GM18951 (cell line): ENCODE measurements around the gene PGM2L1.

ENCODE experiments used
- POLR2A ChIP-seq: IDR thresholded peaks from 4 replicates; pipeline ENCODE4 v1.6.1; 2011; ENCODE audit warnings: mild to moderate bottlenecking; ENCODE audit not compliant: insufficient read length, insufficient read depth; ENCODE audit errors: extremely low read depth
- in situ Hi-C: fragments of 300-500 bp; cut with MboI; formaldehyde crosslinking; loops from one replicate; pipeline ENCODE4 v1.12.0; 2022; ENCODE audit warnings: low sequenced_read_pairs, mixed read lengths, inconsistent platforms; ENCODE audit not compliant: unreplicated experiment

The PGM2L1 gene

DNA sequence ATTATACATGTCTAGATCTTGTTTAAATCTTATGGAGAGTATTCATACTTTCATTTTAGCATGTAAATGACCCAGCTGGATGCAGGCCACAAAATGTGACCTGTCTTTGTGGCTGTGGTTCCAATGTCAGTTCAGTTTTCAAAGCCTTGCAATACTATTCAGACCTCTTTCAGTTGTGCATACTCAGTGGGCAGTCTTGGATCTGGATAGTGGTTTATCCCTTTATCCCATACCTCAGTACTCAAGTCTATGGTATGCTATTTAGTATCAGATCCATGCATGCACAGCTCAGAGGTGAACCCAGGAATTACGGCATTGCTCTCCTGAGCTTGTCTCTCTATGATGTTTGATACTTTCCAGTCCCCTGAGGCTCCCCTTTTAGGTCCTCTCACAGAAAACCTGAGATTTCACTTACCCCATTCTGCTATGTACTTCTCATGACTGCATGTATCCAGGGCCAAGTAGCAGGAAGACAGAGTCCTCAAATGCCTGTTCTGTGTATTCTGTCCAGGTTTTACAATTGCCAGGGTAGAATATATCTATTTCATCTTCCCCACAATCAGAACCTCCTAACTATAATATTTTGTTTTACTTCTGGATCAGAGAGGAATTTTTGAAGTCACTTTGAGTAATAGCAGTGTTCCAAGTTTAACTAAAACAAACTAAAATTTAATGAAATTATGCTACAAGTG is 79.8 kb downstream of the PGM2L1 start:
- TF ChIP-seq POLR2A, result no peak
- in situ Hi-C loops, result no loop called here

DNA sequence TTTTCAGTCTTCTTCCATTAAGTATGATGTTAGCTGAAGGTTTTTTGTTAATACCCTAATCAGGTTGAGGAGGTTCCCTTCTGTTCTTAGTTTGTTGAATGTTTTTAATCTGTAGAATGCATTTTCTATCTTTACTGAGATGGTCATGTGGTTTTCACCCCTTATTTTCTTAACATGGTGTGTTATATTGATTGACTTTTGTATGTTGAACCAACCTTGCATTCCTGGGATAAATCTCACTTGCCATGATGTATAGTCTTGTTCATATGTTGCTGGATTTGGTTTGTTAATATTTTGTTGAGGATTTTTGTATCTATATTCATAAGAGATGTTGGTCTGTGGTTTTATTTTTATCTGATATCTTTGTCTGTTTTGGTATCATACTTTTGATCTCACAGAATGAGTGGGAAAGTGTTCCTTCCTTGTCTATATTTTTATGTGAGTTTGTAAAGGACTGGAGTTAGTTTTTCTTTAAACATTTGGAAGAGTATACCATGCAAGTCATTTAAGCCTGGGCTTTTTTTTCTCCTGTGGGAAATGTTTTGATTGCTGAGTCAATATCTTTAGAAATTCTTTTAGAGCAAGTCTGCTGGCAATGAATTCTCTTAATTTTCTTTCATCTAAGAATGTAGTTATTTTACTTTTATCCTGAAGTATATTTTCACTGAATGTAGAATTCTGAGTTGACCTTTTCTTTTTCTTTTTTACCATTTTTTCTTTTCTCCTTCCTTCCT is 81.3 kb downstream of the PGM2L1 start:
- TF ChIP-seq POLR2A, result no peak
- in situ Hi-C loops, result no loop called here

GRCh38 chr11:74312326-74312725 is 85.9 kb downstream of the PGM2L1 start:
- TF ChIP-seq POLR2A, result no peak
- in situ Hi-C loops, result no loop called here

GRCh38 chr11:74311352-74311926 is 86.8 kb downstream of the PGM2L1 start, which contains the start of gene P4HA3:
Gene P4HA3, minus strand, starts transcription at chr11:74311640. Its CDS starts 29 bp downstream, at chr11:74311611.
- TF ChIP-seq POLR2A, result no peak
- in situ Hi-C loops, result no loop called here

DNA sequence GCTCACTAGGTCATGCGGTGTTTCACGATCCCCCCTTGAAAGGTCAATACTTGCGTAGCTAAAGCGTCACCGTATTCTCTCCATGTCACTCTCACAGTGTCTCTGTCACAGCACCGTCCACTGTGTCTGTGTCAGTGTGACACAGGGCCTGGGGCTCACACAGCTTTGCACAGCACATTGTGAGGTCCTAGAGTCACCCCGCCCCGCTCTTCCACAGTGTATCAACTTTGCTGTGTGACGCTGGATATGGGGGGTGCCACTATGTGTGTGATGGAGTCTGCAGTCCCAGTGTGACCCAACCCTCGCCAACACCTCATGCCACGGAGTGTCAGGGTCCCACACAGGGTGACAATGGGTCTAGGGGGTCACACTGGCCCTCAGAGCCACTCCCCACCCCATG is 87.4 kb downstream of the PGM2L1 start:
- no peak for TF ChIP-seq POLR2A
- in situ Hi-C loops, result no loop called here

DNA sequence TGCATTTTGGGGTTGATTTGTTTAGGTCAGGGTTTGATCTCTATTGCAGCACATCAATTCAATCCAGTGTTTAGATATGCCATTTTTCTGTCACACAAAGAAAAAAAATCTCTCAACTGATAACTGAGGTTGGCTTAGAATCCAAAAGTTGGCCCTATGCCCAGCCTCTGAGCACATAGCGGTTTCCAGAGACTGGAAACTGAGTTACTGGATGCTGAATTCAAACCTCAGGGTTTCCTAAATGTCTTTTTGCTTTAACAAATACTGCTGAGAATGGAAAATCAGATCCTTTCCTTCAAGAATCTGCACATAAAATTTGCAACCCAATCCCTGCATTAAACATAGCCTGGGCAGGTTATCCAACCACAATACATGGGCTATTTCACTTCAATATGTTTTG is 90.8 kb downstream of the PGM2L1 start:
- no peak for TF ChIP-seq POLR2A
- in situ Hi-C loops, result no loop called here

DNA sequence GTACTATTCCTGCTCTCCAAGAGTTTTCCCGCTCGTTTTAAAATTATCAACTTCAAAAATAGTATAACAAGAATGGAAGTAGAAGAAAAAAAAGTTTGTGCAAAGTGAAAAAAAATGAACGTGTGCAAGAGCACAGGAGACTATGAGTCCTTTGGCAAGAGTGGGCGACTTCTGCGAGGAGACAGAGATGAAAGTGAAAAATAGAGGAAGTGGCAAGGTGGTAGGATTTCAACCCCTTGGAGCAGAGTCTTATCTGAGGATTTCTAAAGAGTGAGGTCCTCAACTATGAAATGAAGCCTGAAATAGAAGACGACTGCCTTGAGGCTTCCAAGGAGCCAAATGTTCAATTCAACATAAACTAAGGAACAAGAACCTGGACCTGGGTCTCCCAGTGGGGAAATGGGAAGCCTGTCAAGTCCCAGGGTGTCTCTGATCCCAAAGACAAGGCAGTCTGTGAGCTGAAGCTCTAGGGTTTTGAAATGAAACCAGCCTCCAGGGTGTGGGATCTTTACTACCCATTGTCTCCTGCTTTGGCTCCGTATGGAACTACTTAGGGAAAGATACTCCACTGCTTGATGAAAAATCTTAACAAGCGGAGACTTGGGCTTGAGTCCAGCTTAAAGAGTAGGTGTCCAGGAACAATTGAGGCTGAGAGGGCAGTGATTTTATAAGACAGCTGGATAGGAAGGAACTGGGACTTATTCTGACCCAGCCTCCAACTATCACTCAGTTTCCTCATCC is 91.6 kb downstream of the PGM2L1 start:
- no peak for TF ChIP-seq POLR2A
- in situ Hi-C loops, result no loop called here

DNA sequence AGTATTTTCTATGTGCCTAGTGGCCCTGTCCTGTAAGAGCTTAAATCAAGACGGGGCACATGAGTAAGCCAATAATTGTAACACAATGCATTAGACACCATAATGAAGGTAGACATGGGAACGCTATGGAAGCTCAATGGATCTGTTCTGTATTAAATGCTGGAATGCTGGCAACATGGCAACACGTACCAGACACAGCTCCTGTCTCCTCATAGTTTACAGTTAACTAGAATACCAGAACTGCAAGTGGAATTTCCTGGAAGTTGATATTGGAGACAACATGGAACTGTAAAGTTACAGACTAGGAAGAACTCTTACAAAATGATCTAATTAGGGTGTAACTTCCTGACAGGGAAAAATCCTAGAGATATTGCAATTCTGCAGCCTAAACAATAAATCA is 99.2 kb downstream of the PGM2L1 start:
- in situ Hi-C loops, result no loop called here
- no peak for TF ChIP-seq POLR2A

DNA sequence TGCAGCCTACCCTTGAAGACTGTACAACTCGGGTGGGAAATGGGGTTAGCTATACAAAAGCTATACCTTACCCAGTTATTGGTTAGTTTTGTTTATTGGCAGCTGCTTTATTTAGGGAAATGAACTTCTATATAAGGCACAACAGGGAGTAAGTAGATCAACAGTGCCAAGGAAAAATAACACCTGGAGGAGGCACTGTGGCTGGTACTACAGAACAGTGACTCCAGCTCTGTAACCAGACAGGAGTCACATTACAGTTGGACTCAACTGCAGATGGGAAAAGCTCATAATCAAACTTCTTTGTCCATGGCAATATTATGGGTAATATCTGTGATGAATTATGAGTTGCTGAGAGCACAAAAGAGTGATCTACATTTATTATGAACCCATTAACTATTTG is 100.7 kb downstream of the PGM2L1 start:
- TF ChIP-seq POLR2A, result no peak
- in situ Hi-C loops, result no loop called here

GRCh38 chr11:74288911-74289310 is 109.3 kb downstream of the PGM2L1 start:
- in situ Hi-C loops, result no loop called here

DNA sequence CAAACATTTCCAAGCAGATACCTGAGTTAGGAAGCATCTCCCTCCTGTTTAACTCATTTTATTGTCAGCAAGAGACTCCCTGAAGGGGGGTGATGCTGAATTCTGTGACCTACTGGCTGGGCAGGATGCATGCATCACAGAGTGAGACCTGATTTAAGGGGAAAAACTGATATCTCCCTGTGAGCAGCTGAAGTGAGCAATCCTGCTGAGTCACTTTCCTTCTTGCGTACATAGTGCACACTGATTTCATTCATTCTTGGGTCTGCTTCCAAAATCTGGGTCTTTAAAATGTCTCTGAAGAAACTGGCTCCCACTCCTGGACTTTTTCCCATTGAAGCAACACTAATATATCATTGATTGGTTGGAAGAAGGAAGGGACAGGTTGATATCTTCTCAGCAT is 110.1 kb downstream of the PGM2L1 start:
- in situ Hi-C loops, result no loop called here
- TF ChIP-seq POLR2A, result no peak

More at GRCh38 chr11:74288911-74289310, 109.3 kb downstream of the PGM2L1 start:
- no peak for TF ChIP-seq POLR2A

DNA sequence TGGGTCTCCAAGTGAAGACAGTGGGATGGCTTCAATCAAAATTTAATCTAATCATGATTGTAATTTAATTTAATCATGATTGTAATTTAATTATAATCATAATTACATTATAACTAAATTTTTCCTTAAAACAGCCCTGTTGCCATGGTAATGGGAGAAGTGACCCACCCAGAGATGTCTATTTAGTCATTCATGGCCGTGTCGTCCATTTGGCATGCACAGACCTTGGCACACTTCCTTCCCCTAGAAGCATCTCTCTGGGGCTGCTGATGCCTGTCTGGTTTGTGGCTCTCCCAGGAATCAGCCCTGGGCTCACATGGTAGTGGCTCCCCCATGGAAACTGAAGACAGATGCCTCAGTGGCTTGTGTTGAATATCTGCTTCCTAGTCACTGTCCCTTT is 113.8 kb downstream of the PGM2L1 start:
- no peak for TF ChIP-seq POLR2A
- in situ Hi-C loops, result no loop called here

DNA sequence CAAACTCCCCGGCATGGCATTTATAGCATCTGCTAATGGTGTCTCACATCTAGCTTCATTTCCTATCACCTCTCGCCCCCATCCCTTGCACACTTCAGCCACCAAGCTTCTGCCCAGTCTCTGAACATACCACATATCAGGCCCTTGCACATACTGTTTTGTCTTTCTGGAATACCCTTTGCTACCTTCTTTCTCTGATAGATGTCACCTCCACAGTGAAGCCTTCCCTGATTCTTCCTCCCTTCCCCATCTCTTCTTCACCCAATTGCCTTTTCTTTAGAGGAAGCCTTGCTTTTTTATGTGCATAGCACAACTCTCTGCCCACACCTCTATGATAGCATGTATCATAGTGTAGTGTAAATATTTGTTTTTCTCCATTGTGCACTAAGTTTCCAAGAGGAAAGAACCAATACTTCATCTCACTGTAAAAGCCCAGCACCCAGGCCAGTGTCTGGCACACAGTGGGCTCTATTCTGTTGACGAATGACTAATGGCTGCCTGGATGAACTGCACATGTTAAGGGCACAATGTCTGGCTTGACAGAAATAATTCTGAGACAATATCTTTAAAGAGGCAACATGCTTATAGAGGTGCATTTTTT is 114.6 kb downstream of the PGM2L1 start:
- no peak for TF ChIP-seq POLR2A

More for the DNA sequence above, 114.6 kb downstream of the PGM2L1 start:
- in situ Hi-C loops, result no loop called here
